ENCODE data around the gene ADSL. TPM values are rescaled to one million over a fixed set of nuclear protein-coding genes. Genes with fewer than 3 reads are reported as not detected.

Gene ADSL
- total RNA-seq, 2 donors from 2014 or later: 56.6 to 68.8 TPM

DNA sequence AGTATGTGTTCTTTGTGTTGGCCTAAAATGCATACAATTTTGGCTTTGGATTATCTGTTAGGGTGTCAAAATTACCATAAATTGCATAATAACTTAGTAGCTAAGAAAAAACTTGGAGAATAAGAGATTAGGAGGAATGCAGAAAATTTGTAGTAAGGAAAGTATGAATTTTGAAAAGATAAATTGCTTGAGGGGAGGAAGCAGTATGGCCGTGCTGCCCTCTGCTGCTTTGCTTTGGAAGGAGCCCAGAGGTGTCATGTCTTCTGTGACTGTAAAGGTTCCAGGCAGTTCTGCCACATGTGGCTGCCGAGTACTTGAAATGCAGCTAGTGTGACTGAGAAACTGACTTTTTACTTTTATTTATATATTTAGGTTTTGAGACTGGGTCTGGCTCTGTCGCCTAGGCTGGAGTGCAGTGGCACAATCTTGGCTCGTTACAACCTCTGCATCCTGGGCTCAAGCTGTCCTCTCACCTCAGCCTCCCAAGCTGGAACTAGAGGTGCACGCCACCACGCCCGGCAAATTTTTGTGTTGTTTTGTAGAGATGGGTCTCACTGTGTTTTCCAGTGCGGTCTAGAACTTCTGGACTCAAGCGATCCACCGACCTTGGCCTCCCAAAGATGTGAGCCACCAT is 1.8 kb downstream of the ADSL start:
- H3K9me3 ChIP-seq: no peaks in the 10 kb centered on the region
- H3K4me1 ChIP-seq (ENCODE audit: control insufficient read depth in 1 of 2, low read depth in 2 of 2): peaks cover 12 to 30% of the 10 kb centered on the region in 2 donors
- H3K27me3 ChIP-seq (replicated peaks; ENCODE audit: insufficient read depth): no peaks in the 10 kb centered on the region
- TF ChIP-seq CTCF (IDR thresholded peaks at IDR 0.05): peak; percentile 53
- peaks cover 33% of the 10 kb centered on the region for H3K36me3 ChIP-seq
- no peak overlapping the region for H3K27ac ChIP-seq
- DNase-seq (ENCODE audit: low spot score) (no peak), ATAC-seq (ENCODE audit: insufficient number of reproducible peaks, low FRiP score, low read depth) (no peak)
- H3K4me3 ChIP-seq: no peak overlapping the region

GRCh38 chr22:40352763-40353162 is 6.5 kb downstream of the ADSL start:
- Histone ChIP-seq H3K4me3 (no peak overlapping the region), H3K27me3 (replicated peaks; ENCODE audit: insufficient read depth) (no peaks in the 10 kb centered on the region), H3K4me1 (ENCODE audit: control insufficient read depth in 1 of 2, low read depth in 2 of 2) (peaks cover 5 to 11% of the 10 kb centered on the region in 2 donors), H3K27ac (no peak overlapping the region), H3K36me3 (peaks cover 52% of the 10 kb centered on the region), H3K9me3 (no peaks in the 10 kb centered on the region)
- no peak for ATAC-seq (ENCODE audit: insufficient number of reproducible peaks, low FRiP score, low read depth)
- no peak for TF ChIP-seq CTCF (IDR thresholded peaks at IDR 0.05)
- no peak for DNase-seq (ENCODE audit: low spot score)

DNA sequence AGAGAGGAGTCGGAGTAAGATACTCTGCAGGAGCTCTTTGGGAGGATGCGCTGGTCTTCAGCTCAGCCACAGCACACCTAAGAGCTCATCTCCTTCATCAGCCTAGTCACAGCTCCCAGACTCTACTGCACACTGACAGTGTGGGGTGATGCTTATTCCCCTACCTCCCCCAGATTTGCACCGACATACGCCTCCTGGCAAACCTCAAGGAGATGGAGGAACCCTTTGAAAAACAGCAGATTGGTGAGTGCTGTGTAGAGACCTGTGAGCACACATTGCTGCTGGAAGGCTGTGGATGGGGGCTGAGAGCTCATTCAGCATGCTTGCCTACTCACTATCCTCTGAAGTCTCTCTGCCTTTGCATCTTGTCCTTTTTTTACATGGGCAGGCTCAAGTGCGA is 14.8 kb downstream of the ADSL start:
- Histone ChIP-seq H3K9me3 (no peaks in the 10 kb centered on the region), H3K27ac (no peak overlapping the region), H3K27me3 (replicated peaks; ENCODE audit: insufficient read depth) (no peaks in the 10 kb centered on the region), H3K4me1 (ENCODE audit: control insufficient read depth in 1 of 2, low read depth in 2 of 2) (no peaks in the 10 kb centered on the region), H3K36me3 (peaks cover 70% of the 10 kb centered on the region), H3K4me3 (no peak overlapping the region)
- DNase-seq (ENCODE audit: low spot score) (no peak), ATAC-seq (ENCODE audit: insufficient number of reproducible peaks, low FRiP score, low read depth) (no peak)
- no peak for TF ChIP-seq CTCF (IDR thresholded peaks at IDR 0.05)

DNA sequence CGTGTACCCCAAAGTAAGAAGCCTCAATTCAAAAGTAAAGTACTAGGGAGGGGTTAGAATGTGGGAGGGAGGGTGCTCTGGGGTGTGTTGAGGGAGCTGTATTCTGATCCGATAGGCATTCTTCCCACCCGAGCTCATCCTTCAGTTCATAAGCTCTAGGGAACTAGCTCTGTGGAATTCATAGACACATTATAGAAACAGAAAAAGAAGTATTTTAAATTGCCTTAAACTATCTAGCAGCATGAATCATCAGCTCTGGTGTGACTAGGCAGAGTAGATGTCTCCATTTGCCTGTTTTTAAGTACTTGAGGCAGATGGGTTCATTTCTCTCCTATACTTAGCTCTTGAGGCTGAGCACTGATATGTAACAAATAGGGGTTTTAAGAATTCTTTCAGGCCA is 16.8 kb downstream of the ADSL start:
- ATAC-seq (ENCODE audit: insufficient number of reproducible peaks, low FRiP score, low read depth) (no peak), DNase-seq (ENCODE audit: low spot score) (no peak)
- Histone ChIP-seq H3K4me3 (no peak overlapping the region), H3K27ac (no peak overlapping the region), H3K36me3 (peaks cover 64% of the 10 kb centered on the region), H3K9me3 (no peaks in the 10 kb centered on the region), H3K27me3 (replicated peaks; ENCODE audit: insufficient read depth) (no peaks in the 10 kb centered on the region), H3K4me1 (ENCODE audit: control insufficient read depth in 1 of 2, low read depth in 2 of 2) (no peaks in the 10 kb centered on the region)
- TF ChIP-seq CTCF (IDR thresholded peaks at IDR 0.05): no peak

DNA sequence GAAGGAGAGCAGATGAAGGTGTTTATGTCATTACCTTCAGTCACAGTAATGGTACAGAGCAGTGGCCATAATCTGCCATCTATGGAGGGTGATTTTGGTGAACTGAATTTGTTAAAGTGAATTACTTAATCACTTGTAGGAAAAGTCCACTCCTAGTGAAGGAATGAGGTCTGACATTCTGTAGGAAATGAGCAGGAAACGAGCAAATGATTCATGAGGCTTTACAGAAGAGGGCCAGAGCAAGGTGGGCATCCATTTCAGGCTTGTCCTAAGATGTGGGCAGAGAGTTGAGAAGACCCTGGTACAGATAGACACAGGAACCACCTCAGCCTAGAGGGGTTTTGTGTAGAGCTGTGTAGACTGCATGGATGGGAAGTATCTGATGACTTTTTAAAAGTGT is 18.1 kb downstream of the ADSL start:
- Histone ChIP-seq H3K4me3 (no peak overlapping the region), H3K4me1 (ENCODE audit: control insufficient read depth in 1 of 2, low read depth in 2 of 2) (no peaks in the 10 kb centered on the region), H3K27ac (no peak overlapping the region), H3K36me3 (peaks cover 58% of the 10 kb centered on the region), H3K9me3 (no peaks in the 10 kb centered on the region), H3K27me3 (replicated peaks; ENCODE audit: insufficient read depth) (no peaks in the 10 kb centered on the region)
- no peak for TF ChIP-seq CTCF (IDR thresholded peaks at IDR 0.05)
- ATAC-seq (ENCODE audit: insufficient number of reproducible peaks, low FRiP score, low read depth) (no peak), DNase-seq (ENCODE audit: low spot score) (no peak)
